H1 (cell line): ENCODE measurements around the gene RNF111. TPM values are rescaled to one million over a fixed set of nuclear protein-coding genes. Genes with fewer than 3 reads are reported as not detected.

ENCODE experiments used
- E2F6 ChIP-seq: IDR thresholded peaks from 2 replicates; pipeline ENCODE4 v1.6.1; 2012; ENCODE audit warnings: inconsistent platforms
- polyA plus RNA-seq, 7 experiments: library from polyadenylated mRNA; depleted of rRNA in 3 of 7; stranded (reverse) in 5 of 7; unstranded in 2 of 7; fragments of >200 nt in 5 of 7; fragments of 200-250 nt in 2 of 7; gene quantifications; 1 replicate in 5 of 7; 2 replicates in 1 of 7; 4 replicates in 1 of 7; pipeline versions ENCODE4 v1.2.1 to v1.2.3, GENCODE V29; 2011 to 2013; ENCODE audit warnings: missing spikeins in 2 of 7, mixed read lengths in 2 of 7
- total RNA-seq: library from RNA; stranded (reverse); fragmentation: NEBNext Ultra II Directional; extraction: Animal tissue kit (Norgen Biotek cat#: 25700); gene quantifications from 2 replicates; pipeline ENCODE4 v1.2.1, GENCODE V29; 2021

RNF111 gene
- total and polyA plus RNA-seq, 2 of the 8 experiments (the other 6 are each of a cell fraction or from before 2014, with no cell fraction given) = 18.5 to 26.6 TPM

- no peak for TF ChIP-seq E2F6
Measured at GRCh38 chr15:58977887-58978286, 9.6 kb upstream of the RNF111 start (continued).
